ENCODE data around the gene SYNE3.

DNA sequence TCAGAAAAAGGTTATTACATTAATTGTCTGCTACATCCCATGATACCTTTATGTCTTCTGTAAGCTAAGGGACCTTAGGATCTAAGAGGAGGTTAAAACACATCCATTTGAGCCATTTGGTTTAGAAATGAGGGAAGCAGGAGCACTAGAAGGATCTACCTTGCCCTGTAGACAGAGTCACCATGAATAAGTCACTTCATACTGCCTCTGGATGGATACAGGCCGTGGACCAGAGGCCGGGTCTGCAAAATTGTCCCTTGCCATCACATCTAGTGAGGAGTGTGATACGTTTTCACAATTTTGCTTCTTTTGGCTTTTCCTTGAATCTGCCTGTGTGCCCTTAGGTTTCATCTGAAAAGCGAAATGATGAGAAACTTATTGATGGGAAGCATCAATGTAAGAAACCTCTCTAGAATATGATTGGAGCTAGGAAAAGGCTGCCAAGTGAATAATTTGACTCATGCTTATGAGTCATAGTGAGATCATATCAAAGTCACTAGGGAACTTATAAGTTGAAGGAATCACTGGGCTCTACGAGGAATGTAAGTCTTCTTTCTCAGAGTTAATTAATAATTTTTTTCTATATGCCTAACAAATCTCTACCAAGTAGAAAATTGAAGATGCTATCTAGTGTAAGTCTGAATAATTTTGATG is 29.2 kb upstream of the SYNE3 start:
- TF ChIP-seq, protein P1, sequence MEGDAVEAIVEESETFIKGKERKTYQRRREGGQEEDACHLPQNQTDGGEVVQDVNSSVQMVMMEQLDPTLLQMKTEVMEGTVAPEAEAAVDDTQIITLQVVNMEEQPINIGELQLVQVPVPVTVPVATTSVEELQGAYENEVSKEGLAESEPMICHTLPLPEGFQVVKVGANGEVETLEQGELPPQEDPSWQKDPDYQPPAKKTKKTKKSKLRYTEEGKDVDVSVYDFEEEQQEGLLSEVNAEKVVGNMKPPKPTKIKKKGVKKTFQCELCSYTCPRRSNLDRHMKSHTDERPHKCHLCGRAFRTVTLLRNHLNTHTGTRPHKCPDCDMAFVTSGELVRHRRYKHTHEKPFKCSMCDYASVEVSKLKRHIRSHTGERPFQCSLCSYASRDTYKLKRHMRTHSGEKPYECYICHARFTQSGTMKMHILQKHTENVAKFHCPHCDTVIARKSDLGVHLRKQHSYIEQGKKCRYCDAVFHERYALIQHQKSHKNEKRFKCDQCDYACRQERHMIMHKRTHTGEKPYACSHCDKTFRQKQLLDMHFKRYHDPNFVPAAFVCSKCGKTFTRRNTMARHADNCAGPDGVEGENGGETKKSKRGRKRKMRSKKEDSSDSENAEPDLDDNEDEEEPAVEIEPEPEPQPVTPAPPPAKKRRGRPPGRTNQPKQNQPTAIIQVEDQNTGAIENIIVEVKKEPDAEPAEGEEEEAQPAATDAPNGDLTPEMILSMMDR (IDR thresholded peaks at IDR 0.05): no peak
- no peak for TF ChIP-seq EZH2 (IDR thresholded peaks at IDR 0.05; ENCODE audit: borderline replicate concordance, insufficient read depth, low read depth, low read length, poor library complexity, severe bottlenecking)

All from B cell (primary cell).